ENCODE data around the gene SLC35F4. TPM values are rescaled to one million over a fixed set of nuclear protein-coding genes. Genes with fewer than 3 reads are reported as not detected.

Gene SLC35F4
- total RNA-seq, 1 donor from 2014 or later, result not detected

GRCh38 chr14:57611555-57612075 lies 254.3 kb downstream of the SLC35F4 start:
- no peak for DNase-seq (ENCODE audit: extremely low spot score, unreplicated experiment)
- TF ChIP-seq CTCF (IDR thresholded peaks at IDR 0.05), result no peak
- Mint-ChIP-seq H3K27me3 (ENCODE audit: unreplicated experiment) (no peaks in the 10 kb centered on the region), H3K27ac (ENCODE audit: unreplicated experiment) (no peak overlapping the region), H3K9me3 (ENCODE audit: unreplicated experiment) (no peaks in the 10 kb centered on the region), H3K36me3 (ENCODE audit: unreplicated experiment) (no peaks in the 10 kb centered on the region), H3K4me1 (ENCODE audit: unreplicated experiment) (no peaks in the 10 kb centered on the region), H3K4me3 (ENCODE audit: unreplicated experiment) (no peak overlapping the region)

DNA sequence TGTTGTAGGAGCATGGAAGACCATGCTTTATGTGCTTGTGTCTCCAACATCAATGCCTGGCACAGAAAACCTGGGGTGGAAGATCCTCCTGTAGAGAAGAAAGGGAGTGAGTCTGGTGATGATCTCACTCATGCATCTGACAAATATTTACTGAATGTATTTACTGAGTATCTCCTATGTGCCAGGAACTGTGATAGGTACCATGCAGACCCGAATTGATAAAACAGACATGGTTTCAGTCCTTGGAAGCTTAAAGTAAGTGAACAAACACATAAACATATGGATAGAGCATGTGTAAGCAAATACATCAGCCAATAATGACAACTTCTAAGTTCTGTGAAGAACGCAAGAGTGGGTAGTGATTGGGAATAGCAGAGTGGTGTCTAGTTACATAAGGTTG lies 255.3 kb downstream of the SLC35F4 start:
- H3K27ac Mint-ChIP-seq (ENCODE audit: unreplicated experiment), result no peak overlapping the region

DNA sequence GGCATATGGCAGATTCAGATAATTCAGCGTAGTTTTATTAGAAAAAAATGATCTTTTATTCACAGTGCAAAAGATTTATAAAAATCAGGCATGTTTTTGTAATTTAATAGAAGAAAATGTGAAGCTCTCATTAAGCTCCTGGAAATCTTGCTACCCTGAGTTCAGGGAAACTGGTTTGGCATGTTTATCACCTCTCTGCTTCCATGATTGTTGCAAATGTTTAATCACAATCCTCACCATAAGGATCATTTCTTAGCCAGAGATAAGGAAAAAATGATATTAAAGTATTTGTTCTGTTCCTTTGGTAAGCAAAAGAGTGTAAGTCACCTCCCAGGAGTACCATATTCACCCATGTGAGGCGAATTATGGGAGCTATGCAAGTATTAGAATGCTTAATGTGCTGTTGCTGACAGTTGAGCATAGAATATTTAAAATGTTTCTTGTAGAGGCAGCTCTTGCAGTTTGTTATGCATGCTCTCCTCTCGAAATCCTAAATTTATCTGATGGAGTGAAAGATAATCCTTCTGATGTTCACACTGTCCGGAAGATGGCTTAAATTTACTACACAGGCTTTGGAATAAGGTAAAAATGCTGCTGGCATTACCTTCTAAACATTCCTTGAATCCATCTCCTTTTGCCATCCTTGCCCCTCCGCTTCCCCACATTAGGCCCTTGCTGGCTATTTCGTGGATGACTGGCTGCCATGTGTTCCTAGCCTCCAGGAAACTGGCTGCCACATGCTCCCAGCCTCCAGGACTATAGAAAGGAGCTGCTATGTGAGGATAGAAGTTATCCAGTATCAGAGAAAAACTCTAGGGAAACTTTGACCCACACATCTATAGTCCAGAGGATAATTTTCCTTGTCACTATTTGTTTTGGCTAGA lies 256.5 kb downstream of the SLC35F4 start:
- DNase-seq (ENCODE audit: extremely low spot score, unreplicated experiment), result no peak
- no peak for TF ChIP-seq CTCF (IDR thresholded peaks at IDR 0.05)
- Mint-ChIP-seq H3K27me3 (ENCODE audit: unreplicated experiment) (no peaks in the 10 kb centered on the region), H3K27ac (ENCODE audit: unreplicated experiment) (no peak overlapping the region), H3K4me3 (ENCODE audit: unreplicated experiment) (no peak overlapping the region), H3K36me3 (ENCODE audit: unreplicated experiment) (no peaks in the 10 kb centered on the region), H3K4me1 (ENCODE audit: unreplicated experiment) (no peaks in the 10 kb centered on the region), H3K9me3 (ENCODE audit: unreplicated experiment) (no peaks in the 10 kb centered on the region)

More for the DNA sequence above, 255.3 kb downstream of the SLC35F4 start:
- H3K4me1 Mint-ChIP-seq (ENCODE audit: unreplicated experiment), result no peaks in the 10 kb centered on the region
- no peaks in the 10 kb centered on the region for H3K27me3 Mint-ChIP-seq (ENCODE audit: unreplicated experiment)
- H3K9me3 Mint-ChIP-seq (ENCODE audit: unreplicated experiment), result no peaks in the 10 kb centered on the region
- no peaks in the 10 kb centered on the region for H3K36me3 Mint-ChIP-seq (ENCODE audit: unreplicated experiment)
- TF ChIP-seq CTCF (IDR thresholded peaks at IDR 0.05), result no peak
- no peak overlapping the region for H3K4me3 Mint-ChIP-seq (ENCODE audit: unreplicated experiment)
- no peak for DNase-seq (ENCODE audit: extremely low spot score, unreplicated experiment)

- Mint-ChIP-seq H3K27ac (ENCODE audit: unreplicated experiment) (no peak overlapping the region), H3K36me3 (ENCODE audit: unreplicated experiment) (no peaks in the 10 kb centered on the region), H3K4me1 (ENCODE audit: unreplicated experiment) (no peaks in the 10 kb centered on the region), H3K27me3 (ENCODE audit: unreplicated experiment) (no peaks in the 10 kb centered on the region), H3K4me3 (ENCODE audit: unreplicated experiment) (no peak overlapping the region), H3K9me3 (ENCODE audit: unreplicated experiment) (no peaks in the 10 kb centered on the region)
- DNase-seq (ENCODE audit: extremely low spot score, unreplicated experiment), result no peak
- TF ChIP-seq CTCF (IDR thresholded peaks at IDR 0.05), result no peak
Observed at GRCh38 chr14:57607086-57607485, 258.8 kb downstream of the SLC35F4 start.

DNA sequence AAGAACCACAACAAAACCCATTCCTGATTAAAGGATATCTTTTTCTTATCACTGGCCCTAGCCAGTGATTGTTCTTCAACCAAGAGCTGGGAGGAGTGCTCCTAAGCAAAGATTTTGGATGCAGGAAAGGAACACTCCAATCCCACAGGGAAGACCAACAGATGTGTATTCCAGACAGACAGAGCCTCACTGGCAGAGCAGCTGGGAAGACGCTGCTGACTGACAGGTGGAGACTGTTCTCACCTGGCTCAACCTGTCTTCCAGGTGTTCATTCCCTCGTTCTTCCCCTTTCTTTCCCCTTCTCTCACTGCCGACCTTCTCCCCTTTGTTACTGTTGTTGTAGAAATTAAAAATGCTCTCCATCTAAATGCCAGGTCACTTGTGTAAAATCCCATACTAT lies 282.5 kb downstream of the SLC35F4 start:
- H3K9me3 Mint-ChIP-seq (ENCODE audit: unreplicated experiment), result peaks cover 3% of the 10 kb centered on the region
- H3K36me3 Mint-ChIP-seq (ENCODE audit: unreplicated experiment), result no peaks in the 10 kb centered on the region
- no peaks in the 10 kb centered on the region for H3K4me1 Mint-ChIP-seq (ENCODE audit: unreplicated experiment)
- no peak overlapping the region for H3K27ac Mint-ChIP-seq (ENCODE audit: unreplicated experiment)
- TF ChIP-seq CTCF (IDR thresholded peaks at IDR 0.05), result no peak
- H3K27me3 Mint-ChIP-seq (ENCODE audit: unreplicated experiment), result no peaks in the 10 kb centered on the region
- H3K4me3 Mint-ChIP-seq (ENCODE audit: unreplicated experiment), result no peak overlapping the region
- no peak for DNase-seq (ENCODE audit: extremely low spot score, unreplicated experiment)

Measured in osteocyte (in vitro differentiated cells).